WTC11 (cell line): ENCODE results near the gene RECK.

Experiments used
- FOXP1 ChIP-seq: sonication (generic); formaldehyde crosslinking; IDR thresholded peaks from 2 replicates; pipeline ENCODE4 v1.8.0; 2022; ENCODE audit warnings: missing genetic modification reagents, mild to moderate bottlenecking, moderate library complexity, borderline replicate concordance
- JUN ChIP-seq: sonication (generic); formaldehyde crosslinking; IDR thresholded peaks from 2 replicates; pipeline ENCODE4 v1.8.0; 2023; ENCODE audit warnings: mild to moderate bottlenecking, missing genetic modification reagents
- NR3C1 ChIP-seq: sonication (generic); formaldehyde crosslinking; conservative IDR thresholded peaks from 2 replicates; pipeline ENCODE4 v1.8.1; 2023; ENCODE audit warnings: low read depth, mild to moderate bottlenecking, missing genetic modification reagents
- ZBTB21 ChIP-seq: sonication (generic); formaldehyde crosslinking; IDR thresholded peaks from 2 replicates; pipeline ENCODE4 v1.8.1; 2023; ENCODE audit warnings: mild to moderate bottlenecking, missing genetic modification reagents, borderline replicate concordance
- TF ChIP-seq, protein P1 (sequence below): sonication (generic); formaldehyde crosslinking; IDR thresholded peaks from 2 replicates; pipeline ENCODE4 v1.8.1; 2023; ENCODE audit warnings: mild to moderate bottlenecking, missing genetic modification reagents, moderate library complexity
- TF ChIP-seq, protein P2 (sequence below): sonication (generic); formaldehyde crosslinking; IDR thresholded peaks from 2 replicates; pipeline ENCODE4 v1.8.1; 2023; ENCODE audit warnings: mild to moderate bottlenecking, missing genetic modification reagents
- TF ChIP-seq, protein P3 (sequence below): fragments of 200-600 bp; IDR thresholded peaks from 2 replicates; pipeline ENCODE4 v1.8.0; 2022; ENCODE audit warnings: antibody characterized with exemption
- TF ChIP-seq, protein P4 (sequence below): sonication (generic); formaldehyde crosslinking; IDR thresholded peaks from 2 replicates; pipeline ENCODE4 v1.8.0; 2022; ENCODE audit warnings: missing genetic modification reagents
- TF ChIP-seq, protein P5 (sequence below): sonication (generic); formaldehyde crosslinking; IDR thresholded peaks from 2 replicates; pipeline ENCODE4 v1.8.0; 2022; ENCODE audit warnings: mild to moderate bottlenecking, missing genetic modification reagents

DNA sequence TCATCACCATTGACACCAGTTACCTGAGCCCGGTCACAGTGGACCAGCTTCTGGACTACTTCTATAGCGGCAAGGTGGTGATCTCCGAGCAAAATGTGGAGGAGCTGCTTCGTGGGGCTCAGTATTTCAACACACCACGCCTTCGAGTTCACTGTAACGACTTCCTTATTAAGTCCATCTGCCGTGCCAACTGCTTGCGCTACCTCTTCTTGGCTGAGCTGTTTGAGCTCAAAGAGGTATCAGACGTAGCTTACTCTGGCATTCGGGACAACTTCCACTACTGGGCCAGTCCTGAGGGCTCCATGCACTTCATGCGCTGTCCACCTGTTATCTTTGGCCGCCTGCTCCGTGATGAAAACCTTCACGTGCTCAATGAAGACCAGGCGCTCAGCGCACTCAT lies 133.0 kb downstream of the RECK start:
- TF ChIP-seq, protein P1, sequence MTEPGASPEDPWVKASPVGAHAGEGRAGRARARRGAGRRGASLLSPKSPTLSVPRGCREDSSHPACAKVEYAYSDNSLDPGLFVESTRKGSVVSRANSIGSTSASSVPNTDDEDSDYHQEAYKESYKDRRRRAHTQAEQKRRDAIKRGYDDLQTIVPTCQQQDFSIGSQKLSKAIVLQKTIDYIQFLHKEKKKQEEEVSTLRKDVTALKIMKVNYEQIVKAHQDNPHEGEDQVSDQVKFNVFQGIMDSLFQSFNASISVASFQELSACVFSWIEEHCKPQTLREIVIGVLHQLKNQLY = no peak
- TF ChIP-seq, protein P2, sequence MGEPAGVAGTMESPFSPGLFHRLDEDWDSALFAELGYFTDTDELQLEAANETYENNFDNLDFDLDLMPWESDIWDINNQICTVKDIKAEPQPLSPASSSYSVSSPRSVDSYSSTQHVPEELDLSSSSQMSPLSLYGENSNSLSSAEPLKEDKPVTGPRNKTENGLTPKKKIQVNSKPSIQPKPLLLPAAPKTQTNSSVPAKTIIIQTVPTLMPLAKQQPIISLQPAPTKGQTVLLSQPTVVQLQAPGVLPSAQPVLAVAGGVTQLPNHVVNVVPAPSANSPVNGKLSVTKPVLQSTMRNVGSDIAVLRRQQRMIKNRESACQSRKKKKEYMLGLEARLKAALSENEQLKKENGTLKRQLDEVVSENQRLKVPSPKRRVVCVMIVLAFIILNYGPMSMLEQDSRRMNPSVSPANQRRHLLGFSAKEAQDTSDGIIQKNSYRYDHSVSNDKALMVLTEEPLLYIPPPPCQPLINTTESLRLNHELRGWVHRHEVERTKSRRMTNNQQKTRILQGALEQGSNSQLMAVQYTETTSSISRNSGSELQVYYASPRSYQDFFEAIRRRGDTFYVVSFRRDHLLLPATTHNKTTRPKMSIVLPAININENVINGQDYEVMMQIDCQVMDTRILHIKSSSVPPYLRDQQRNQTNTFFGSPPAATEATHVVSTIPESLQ (CRISPR knock-in tag) = no peak
- TF ChIP-seq JUN (CRISPR knock-in tag) (no peak), FOXP1 (CRISPR knock-in tag) (no peak), ZBTB21 (CRISPR knock-in tag) (no peak), NR3C1 (CRISPR knock-in tag) (no peak)
- TF ChIP-seq, protein P3, sequence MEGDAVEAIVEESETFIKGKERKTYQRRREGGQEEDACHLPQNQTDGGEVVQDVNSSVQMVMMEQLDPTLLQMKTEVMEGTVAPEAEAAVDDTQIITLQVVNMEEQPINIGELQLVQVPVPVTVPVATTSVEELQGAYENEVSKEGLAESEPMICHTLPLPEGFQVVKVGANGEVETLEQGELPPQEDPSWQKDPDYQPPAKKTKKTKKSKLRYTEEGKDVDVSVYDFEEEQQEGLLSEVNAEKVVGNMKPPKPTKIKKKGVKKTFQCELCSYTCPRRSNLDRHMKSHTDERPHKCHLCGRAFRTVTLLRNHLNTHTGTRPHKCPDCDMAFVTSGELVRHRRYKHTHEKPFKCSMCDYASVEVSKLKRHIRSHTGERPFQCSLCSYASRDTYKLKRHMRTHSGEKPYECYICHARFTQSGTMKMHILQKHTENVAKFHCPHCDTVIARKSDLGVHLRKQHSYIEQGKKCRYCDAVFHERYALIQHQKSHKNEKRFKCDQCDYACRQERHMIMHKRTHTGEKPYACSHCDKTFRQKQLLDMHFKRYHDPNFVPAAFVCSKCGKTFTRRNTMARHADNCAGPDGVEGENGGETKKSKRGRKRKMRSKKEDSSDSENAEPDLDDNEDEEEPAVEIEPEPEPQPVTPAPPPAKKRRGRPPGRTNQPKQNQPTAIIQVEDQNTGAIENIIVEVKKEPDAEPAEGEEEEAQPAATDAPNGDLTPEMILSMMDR = no peak
- TF ChIP-seq, protein P4, sequence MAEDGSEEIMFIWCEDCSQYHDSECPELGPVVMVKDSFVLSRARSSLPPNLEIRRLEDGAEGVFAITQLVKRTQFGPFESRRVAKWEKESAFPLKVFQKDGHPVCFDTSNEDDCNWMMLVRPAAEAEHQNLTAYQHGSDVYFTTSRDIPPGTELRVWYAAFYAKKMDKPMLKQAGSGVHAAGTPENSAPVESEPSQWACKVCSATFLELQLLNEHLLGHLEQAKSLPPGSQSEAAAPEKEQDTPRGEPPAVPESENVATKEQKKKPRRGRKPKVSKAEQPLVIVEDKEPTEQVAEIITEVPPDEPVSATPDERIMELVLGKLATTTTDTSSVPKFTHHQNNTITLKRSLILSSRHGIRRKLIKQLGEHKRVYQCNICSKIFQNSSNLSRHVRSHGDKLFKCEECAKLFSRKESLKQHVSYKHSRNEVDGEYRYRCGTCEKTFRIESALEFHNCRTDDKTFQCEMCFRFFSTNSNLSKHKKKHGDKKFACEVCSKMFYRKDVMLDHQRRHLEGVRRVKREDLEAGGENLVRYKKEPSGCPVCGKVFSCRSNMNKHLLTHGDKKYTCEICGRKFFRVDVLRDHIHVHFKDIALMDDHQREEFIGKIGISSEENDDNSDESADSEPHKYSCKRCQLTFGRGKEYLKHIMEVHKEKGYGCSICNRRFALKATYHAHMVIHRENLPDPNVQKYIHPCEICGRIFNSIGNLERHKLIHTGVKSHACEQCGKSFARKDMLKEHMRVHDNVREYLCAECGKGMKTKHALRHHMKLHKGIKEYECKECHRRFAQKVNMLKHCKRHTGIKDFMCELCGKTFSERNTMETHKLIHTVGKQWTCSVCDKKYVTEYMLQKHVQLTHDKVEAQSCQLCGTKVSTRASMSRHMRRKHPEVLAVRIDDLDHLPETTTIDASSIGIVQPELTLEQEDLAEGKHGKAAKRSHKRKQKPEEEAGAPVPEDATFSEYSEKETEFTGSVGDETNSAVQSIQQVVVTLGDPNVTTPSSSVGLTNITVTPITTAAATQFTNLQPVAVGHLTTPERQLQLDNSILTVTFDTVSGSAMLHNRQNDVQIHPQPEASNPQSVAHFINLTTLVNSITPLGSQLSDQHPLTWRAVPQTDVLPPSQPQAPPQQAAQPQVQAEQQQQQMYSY (CRISPR knock-in tag) = no peak
- TF ChIP-seq, protein P5, sequence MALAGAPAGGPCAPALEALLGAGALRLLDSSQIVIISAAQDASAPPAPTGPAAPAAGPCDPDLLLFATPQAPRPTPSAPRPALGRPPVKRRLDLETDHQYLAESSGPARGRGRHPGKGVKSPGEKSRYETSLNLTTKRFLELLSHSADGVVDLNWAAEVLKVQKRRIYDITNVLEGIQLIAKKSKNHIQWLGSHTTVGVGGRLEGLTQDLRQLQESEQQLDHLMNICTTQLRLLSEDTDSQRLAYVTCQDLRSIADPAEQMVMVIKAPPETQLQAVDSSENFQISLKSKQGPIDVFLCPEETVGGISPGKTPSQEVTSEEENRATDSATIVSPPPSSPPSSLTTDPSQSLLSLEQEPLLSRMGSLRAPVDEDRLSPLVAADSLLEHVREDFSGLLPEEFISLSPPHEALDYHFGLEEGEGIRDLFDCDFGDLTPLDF (CRISPR knock-in tag) = no peak
